Prostate gland (tissue), 2 donors: ENCODE data around the gene HECW1. TPM values are rescaled to one million over a fixed set of nuclear protein-coding genes. Genes with fewer than 3 reads are reported as not detected.

Experiments used
- DNase-seq: peaks from one replicate; pipeline ENCODE4 v3.0.0-alpha.2; 2019; ENCODE audit warnings: low spot score
- H3K27ac ChIP-seq, 2 donors: fragments of 200-600 bp; sonication (generic); 2 replicates each; pipeline ENCODE4 v1.5.1; 2017 to 2019
- H3K27me3 ChIP-seq: fragments of 200-600 bp; sonication (generic); replicated peaks from 2 replicates; pipeline ENCODE4 v1.5.1; 2019; ENCODE audit not compliant: insufficient read depth
- H3K36me3 ChIP-seq, 2 donors: fragments of 200-600 bp; sonication (generic); 1 replicate in 1 of 2; 2 replicates in 1 of 2; pipeline versions ENCODE4 v1.5.1 to v1.8.1; 2017 to 2019
- H3K4me1 ChIP-seq: fragments of 200-600 bp; sonication (generic); replicated peaks from 2 replicates; pipeline ENCODE4 v1.5.1; 2019
- H3K4me3 ChIP-seq, 2 donors: fragments of 200-600 bp; sonication (generic); 2 replicates each; pipeline ENCODE4 v1.5.1; 2017 to 2019
- H3K9me3 ChIP-seq: fragments of 200-600 bp; sonication (generic); 2 replicates; pipeline ENCODE4 v1.5.1; 2017
- CTCF ChIP-seq, 4 experiments: fragments of 200-600 bp in 2 of 4; fragments of 450-650 bp in 2 of 4; sonication (generic) in 2 of 4; IDR thresholded peaks; 1 replicate in 3 of 4; 2 replicates in 1 of 4; pipeline ENCODE4 v1.5.1; 2016 to 2019; ENCODE audit warnings: antibody characterized with exemption in 4 of 4, mild to moderate bottlenecking in 2 of 4, moderate library complexity in 2 of 4
- POLR2A ChIP-seq: fragments of 450-650 bp; IDR thresholded peaks from one replicate; pipeline ENCODE4 v1.6.1; 2016; ENCODE audit warnings: antibody characterized with exemption, mild to moderate bottlenecking
- POLR2AphosphoS5 ChIP-seq: sonication (generic); formaldehyde crosslinking; IDR thresholded peaks from one replicate; pipeline ENCODE4 v1.6.1; 2017; ENCODE audit warnings: antibody characterized with exemption
- WGBS: methylation state at CpG from one replicate; pipeline ENCODE4 v1.1.5; 2018; 5-methylcytosine and 5-hydroxymethylcytosine counted together
- intact Hi-C: fragments of 100-400 bp; cut with DNase I; formaldehyde crosslinking; loops from one replicate; pipeline ENCODE4 v1.14.2; 2022
- total RNA-seq, 2 donors: library from RNA; depleted of rRNA; stranded (reverse); fragments of >200 nt; gene quantifications; one replicate each; pipeline ENCODE4 v1.1.0, GENCODE V29; 2016

The HECW1 gene
- total RNA-seq, 2 donors from 2014 or later: 1.4 to 10.3 TPM

DNA sequence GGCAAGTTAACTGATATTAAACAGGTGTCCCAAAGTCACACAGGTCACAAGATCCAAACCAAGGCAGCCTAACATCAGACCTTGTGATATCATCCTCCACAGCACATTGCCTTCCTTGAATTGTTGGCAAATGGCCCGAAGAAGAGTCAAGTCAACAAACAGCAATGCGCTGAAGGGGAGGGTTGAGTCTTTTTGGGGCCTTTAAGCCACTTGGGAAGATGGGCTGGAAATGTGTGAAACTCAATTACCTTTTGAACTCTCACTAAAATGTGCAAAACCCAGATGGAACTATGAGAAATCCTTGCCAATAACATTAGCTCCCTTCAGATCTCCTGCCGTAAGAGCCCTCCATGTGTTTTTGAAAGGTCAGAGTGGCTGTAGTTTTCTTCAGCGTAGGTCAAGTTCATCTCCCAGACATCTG, 422.6 kb downstream of the HECW1 start:
- Histone ChIP-seq H3K4me1 (no peaks in the 10 kb centered on the region), H3K36me3 (no peaks in the 10 kb centered on the region), H3K27me3 (no peaks in the 10 kb centered on the region), H3K9me3 (no peaks in the 10 kb centered on the region), H3K27ac (no peak overlapping the region), H3K4me3 (no peak overlapping the region)
- no peak for DNase-seq
- TF ChIP-seq POLR2A (no peak), POLR2AphosphoS5 (no peak), CTCF (IDR thresholded peaks at IDR 0.05) (no peak)
- WGBS: 89% methylated on average over 4 of the region's 4 CpGs
- intact Hi-C loops: no loop called here

- Histone ChIP-seq H3K36me3 (no peaks in the 10 kb centered on the region), H3K4me3 (no peak overlapping the region), H3K27ac (no peak overlapping the region), H3K9me3 (no peaks in the 10 kb centered on the region), H3K4me1 (no peaks in the 10 kb centered on the region), H3K27me3 (no peaks in the 10 kb centered on the region)
- no peak for DNase-seq
- TF ChIP-seq POLR2AphosphoS5: no peak
- no peak for TF ChIP-seq CTCF (IDR thresholded peaks at IDR 0.05)
- no peak for TF ChIP-seq POLR2A
- 86% methylated on average over 6 of the region's 6 CpGs for WGBS
- intact Hi-C loops: no loop called here
Observed at GRCh38 chr7:43535810-43536585, 423.6 kb downstream of the HECW1 start.

DNA sequence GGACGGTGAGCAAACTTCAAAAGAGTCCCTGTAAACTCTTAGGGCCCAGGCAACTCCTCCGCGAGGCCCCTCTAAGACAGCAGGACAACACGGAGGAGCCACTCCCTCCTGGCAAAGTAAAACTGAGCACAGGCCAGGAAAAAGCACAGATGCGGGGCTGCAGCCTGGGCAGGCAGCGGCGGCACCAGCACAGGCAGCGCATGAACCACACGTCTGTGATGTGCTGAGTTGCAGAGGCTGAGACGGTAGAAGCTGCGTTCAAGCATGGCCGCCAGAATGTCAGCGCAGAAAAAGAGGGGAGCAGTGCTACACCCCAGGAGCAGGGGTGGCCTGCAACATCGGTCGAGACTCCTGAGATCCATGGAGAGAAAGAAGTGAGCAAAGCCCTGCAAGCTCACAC, 424.3 kb downstream of the HECW1 start:
- no peaks in the 10 kb centered on the region for H3K9me3 ChIP-seq
- H3K4me1 ChIP-seq: no peaks in the 10 kb centered on the region
- WGBS: 79% methylated on average over 15 of the region's 15 CpGs
- no peak overlapping the region for H3K4me3 ChIP-seq
- intact Hi-C loops: no loop called here
- no peaks in the 10 kb centered on the region for H3K27me3 ChIP-seq
- H3K36me3 ChIP-seq: no peaks in the 10 kb centered on the region
- TF ChIP-seq POLR2A: no peak
- TF ChIP-seq CTCF (IDR thresholded peaks at IDR 0.05): no peak
- no peak for TF ChIP-seq POLR2AphosphoS5
- H3K27ac ChIP-seq: no peak overlapping the region
- no peak for DNase-seq

- no peaks in the 10 kb centered on the region for H3K4me1 ChIP-seq
- intact Hi-C loops: no loop called here
Observed at GRCh38 chr7:43537765-43538403, 425.4 kb downstream of the HECW1 start.

More at GRCh38 chr7:43537765-43538403, 425.4 kb downstream of the HECW1 start:
- no peaks in the 10 kb centered on the region for H3K9me3 ChIP-seq
- no peak overlapping the region for H3K27ac ChIP-seq
- H3K4me3 ChIP-seq: no peak overlapping the region
- WGBS: 94% methylated on average over 9 of the region's 9 CpGs
- H3K27me3 ChIP-seq: no peaks in the 10 kb centered on the region
- no peaks in the 10 kb centered on the region for H3K36me3 ChIP-seq
- DNase-seq: no peak
- no peak for TF ChIP-seq POLR2A
- no peak for TF ChIP-seq CTCF (IDR thresholded peaks at IDR 0.05)
- no peak for TF ChIP-seq POLR2AphosphoS5
